GM21423 (cell line): Measurements from ENCODE around the gene COX11.

Experiments used
- ATAC-seq: cut with Tn5 transposase; IDR thresholded peaks from one replicate; pipeline ENCODE4 v1.9.1; 2021; ENCODE audit warnings: mild to moderate bottlenecking, moderate library complexity; ENCODE audit not compliant: unreplicated experiment

Gene COX11, protein sequence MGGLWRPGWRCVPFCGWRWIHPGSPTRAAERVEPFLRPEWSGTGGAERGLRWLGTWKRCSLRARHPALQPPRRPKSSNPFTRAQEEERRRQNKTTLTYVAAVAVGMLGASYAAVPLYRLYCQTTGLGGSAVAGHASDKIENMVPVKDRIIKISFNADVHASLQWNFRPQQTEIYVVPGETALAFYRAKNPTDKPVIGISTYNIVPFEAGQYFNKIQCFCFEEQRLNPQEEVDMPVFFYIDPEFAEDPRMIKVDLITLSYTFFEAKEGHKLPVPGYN

GRCh38 chr17:54968262-54968987, at the start of gene COX11, which contains the start of gene STXBP4:
Gene COX11 (minus strand): TSS chr17:54968654. CDS start chr17:54968646, 8 bp downstream.
Gene STXBP4 (plus strand): TSS chr17:54968765. CDS start chr17:54986220, 17,455 bp downstream.
- peak; percentile 86 for ATAC-seq

DNA sequence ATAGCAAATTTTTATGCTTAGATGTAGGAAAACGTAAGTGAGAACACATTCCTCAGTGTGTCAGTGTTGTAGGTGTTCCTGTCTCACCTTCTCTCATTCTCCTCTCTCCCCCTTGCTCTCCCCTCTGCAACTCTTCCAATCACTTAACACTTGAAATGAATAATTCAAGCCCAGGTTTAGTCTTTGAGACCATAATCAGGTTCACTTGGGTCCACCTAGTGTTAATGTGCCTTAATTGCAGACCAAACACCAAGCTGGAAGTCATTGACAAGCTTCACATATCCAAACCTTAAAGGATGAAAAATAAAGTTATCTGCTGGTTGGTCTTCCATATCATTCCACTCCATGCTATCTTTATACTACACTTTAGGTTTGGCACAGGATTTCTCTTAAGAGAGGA, 37.1 kb upstream of the COX11 start:
- ATAC-seq, result no peak

DNA sequence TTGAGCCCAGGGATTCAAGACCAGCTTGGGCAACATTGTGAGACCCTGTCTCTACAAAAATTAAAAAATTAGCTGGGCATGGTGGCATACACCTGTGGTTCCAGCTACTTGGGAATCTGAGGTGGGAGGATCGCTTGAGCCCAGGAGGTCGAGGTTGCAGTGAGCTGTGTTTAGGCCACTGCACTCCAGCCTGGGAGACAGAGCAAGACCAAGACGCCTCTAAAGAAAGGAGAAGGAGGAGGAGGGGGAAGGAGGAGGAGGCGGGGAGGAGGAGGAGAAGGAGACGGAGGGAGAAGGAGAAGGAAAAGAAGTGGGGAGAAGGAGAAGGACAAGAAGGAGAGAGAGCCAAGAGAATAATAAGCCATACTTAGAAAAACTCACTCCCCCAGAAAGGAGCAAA, 36.0 kb upstream of the COX11 start:
- ATAC-seq, result no peak

DNA sequence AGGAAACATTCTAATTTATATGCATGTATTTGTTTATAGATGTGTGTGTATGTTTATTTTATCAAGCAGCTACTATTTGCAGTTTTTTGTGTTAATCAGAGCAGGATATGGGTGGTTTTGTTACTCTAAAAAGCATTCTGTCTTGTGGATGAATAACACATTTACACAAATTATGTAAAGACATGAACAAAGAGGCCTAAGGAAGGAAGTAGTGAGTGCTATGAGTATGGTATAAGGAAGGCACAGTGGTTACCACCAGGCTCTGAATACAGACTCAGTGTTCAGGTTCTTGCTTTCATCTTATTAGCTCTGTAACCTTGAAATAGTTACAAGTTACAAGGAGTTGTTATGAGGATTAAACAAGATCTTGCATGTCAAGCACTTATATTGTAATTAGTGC, 34.0 kb upstream of the COX11 start:
- no peak for ATAC-seq

- no peak for ATAC-seq
Measured at GRCh38 chr17:54996441-54996840, 28.0 kb upstream of the COX11 start.

GRCh38 chr17:54992797-54993639, 24.6 kb upstream of the COX11 start:
- peak; percentile 52 for ATAC-seq

- ATAC-seq, result no peak
Measured at GRCh38 chr17:54991567-54991966, 23.1 kb upstream of the COX11 start.

DNA sequence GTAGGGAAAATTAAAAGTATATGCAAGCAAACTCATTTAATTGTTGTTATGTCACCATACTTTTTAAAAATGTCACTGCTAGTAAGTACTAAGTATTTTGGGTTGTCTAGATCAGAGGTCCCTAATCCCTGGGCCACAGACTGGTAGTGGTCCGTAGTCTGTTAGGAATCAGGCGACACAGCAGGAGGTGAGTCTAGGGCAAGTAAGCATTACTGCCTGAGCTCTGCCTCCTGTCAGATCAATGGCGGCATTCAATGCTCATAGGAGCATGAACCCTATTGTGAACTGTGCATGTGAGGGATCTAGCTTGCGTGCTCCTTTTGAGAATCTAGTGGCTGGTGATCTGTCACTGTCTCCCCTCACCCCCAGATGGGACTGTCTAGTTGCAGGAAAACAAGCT, 21.7 kb upstream of the COX11 start:
- no peak for ATAC-seq

- ATAC-seq, result no peak
Measured at GRCh38 chr17:54985476-54985875, 17.0 kb upstream of the COX11 start.

- ATAC-seq, result no peak
Measured at GRCh38 chr17:54983260-54983659, 14.8 kb upstream of the COX11 start.

- ATAC-seq, result no peak
Measured at GRCh38 chr17:54982399-54982798, 13.9 kb upstream of the COX11 start.

GRCh38 chr17:54980375-54980774, 11.9 kb upstream of the COX11 start:
- ATAC-seq, result no peak

- ATAC-seq, result no peak
Measured at GRCh38 chr17:54979657-54980056, 11.2 kb upstream of the COX11 start.

GRCh38 chr17:54977744-54978143, 9.3 kb upstream of the COX11 start:
- no peak for ATAC-seq

GRCh38 chr17:54976316-54976715, 7.9 kb upstream of the COX11 start:
- ATAC-seq, result no peak

GRCh38 chr17:54974759-54975158, 6.3 kb upstream of the COX11 start:
- ATAC-seq, result no peak

GRCh38 chr17:54972406-54973138, 4.1 kb upstream of the COX11 start:
- ATAC-seq, result no peak

DNA sequence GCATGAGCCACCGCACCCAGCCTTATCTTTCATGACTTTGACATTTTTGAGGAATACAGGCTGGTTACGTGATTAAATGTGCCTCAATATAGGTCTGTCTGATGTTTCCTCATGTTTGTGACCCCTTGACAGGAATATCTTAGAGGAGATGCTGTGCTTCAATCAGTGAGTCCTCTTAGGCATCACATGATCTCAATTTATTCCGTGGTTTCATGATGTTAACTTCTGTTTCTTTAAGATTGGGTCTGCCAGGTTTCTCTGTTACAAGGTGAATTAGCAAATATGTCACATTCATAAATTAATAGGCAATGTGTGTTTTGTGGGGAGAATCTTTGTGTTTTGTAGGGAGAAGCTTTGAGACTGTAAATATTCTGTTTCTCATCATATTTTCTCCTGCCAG, 3.4 kb upstream of the COX11 start:
- no peak for ATAC-seq

GRCh38 chr17:54971147-54971546, 2.7 kb upstream of the COX11 start:
- no peak for ATAC-seq

DNA sequence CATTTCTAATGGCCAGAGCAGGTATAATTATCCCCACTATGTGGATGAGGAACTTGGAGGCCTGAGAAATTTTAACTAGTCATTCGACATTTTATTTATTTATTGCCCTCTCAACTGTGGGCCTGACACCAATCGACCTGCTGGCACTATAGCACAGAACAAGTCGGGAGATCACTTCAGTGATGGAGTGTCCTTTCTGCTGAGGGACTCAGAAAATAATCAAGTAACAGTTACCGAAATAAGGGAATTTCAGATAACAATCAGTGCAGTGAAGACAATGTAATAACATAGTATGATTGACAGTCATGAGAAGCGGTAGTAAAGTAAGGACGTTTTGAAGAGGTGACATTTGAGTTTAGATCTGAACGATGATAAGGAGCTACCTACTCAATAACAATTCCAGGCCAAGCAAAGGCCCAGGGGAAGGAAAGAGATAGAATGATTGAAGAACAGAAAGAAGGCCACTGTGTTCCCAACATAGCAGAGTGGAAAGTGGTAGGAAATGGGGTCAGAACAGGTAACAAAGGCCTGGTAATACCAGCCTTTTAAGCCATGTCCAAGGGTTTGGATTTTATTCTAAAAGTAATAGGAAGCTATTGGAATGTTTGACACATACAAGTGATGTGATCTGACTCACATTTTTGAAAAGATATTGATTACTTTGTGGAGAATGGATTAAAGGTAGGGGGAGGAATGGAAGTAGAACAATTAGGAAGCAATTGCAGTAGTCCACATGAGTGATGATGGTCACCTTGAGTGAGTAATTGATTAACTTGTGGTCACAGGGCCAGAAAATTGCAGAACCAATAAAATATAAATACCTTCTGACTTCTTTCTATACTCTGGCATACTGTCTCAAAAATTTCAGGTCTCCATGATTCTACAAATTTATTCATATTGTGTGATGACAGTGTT, 1.5 kb upstream of the COX11 start:
- ATAC-seq, result no peak
